Muscle of leg (tissue), 11 donors: Measurements from ENCODE around the gene LRP1. TPM values are rescaled to one million over a fixed set of nuclear protein-coding genes. Genes with fewer than 3 reads are reported as not detected.
A peak's percentile ranks its signal among the peaks of the same experiment; 100 is the strongest.

Experiments
- DNase-seq: peaks from one replicate; pipeline ENCODE4 v3.0.0; 2013
- H3K27ac ChIP-seq: one replicate; pipeline ENCODE4 v1.5.1; 2013; ENCODE audit warnings: mild to moderate bottlenecking, low read length, control low read depth
- H3K27me3 ChIP-seq: one replicate; pipeline ENCODE4 v1.6.1; 2013; ENCODE audit warnings: low read length; ENCODE audit not compliant: control insufficient read depth, insufficient read depth
- H3K36me3 ChIP-seq: one replicate; pipeline ENCODE4 v1.6.1; 2013; ENCODE audit warnings: low read length; ENCODE audit not compliant: control insufficient read depth, insufficient read depth
- H3K4me1 ChIP-seq: one replicate; pipeline ENCODE4 v1.6.1; 2013; ENCODE audit warnings: low read length; ENCODE audit not compliant: control insufficient read depth, insufficient read depth
- H3K4me3 ChIP-seq: one replicate; pipeline ENCODE4 v1.5.1; 2013; ENCODE audit warnings: low read length, control low read depth
- H3K9me3 ChIP-seq: replicated peaks from 2 replicates; pipeline ENCODE4 v1.6.1; 2013; ENCODE audit warnings: low read depth, low read length; ENCODE audit not compliant: control insufficient read depth
- WGBS: methylation state at CpG from one replicate; pipeline ENCODE4 v1.1.5; 2013; ENCODE audit warnings: missing lambda C conversion rate; ENCODE audit not compliant: insufficient coverage; 5-methylcytosine and 5-hydroxymethylcytosine counted together
- polyA plus RNA-seq, 8 donors: library from polyadenylated mRNA; unstranded; fragments of 120-200 nt; gene quantifications; one replicate each; pipeline versions ENCODE4 v1.2.1 to v1.2.3, GENCODE V29; 2013; ENCODE audit warnings: inconsistent platforms in 1 of 8, low replicate concordance in 1 of 8; ENCODE audit not compliant: insufficient read length in 8 of 8, insufficient read depth in 1 of 8
- total RNA-seq: library from RNA; stranded (reverse); fragments of 120-200 nt; gene quantifications from one replicate; pipeline ENCODE4 v1.2.4, GENCODE V29; 2013

Gene LRP1
- total and polyA plus RNA-seq, 9 donors: 82.7 to 231 (median 160) TPM

DNA sequence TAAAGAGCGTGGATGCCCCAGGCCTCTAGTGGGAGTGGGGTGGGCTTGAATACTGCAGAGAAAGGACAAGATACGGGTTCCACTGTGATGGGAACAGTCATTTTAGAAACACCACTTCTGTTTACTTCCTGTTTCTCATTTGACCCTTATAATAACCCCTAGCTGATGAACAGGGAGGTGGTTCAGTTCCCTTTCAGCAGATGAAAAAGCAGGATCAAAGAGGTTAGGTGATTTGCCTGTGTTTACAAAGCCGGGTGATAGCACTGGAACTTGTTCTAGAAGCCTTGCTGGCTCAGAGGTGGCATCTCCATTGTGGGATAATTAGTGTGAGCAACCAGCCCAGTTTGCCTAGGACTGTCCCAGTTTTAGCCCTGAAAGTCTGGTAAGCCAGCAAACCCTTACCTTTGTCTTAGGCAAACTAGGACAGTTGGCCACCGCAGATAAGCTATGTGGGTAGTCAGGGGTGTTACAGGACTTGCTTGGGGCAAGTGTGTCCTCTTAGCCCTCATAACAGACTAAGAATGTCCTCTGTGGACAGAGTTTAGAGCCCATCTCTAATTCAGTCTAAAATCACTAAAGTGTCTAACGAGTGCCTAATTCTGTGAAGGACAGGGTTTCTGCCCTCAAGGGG, 26.6 kb downstream of the LRP1 start:
- H3K27me3 ChIP-seq: peaks cover 3% of the 10 kb centered on the region
- DNase-seq: no peak
- no peak overlapping the region for H3K4me3 ChIP-seq
- peaks cover 78% of the 10 kb centered on the region for H3K36me3 ChIP-seq
- H3K27ac ChIP-seq: no peak overlapping the region
- WGBS: 93% methylated on average over 3 of the region's 5 CpGs
- no peaks in the 10 kb centered on the region for H3K9me3 ChIP-seq
- H3K4me1 ChIP-seq: peaks cover 45% of the 10 kb centered on the region

GRCh38 chr12:57156701-57157403, 28.6 kb downstream of the LRP1 start:
- H3K9me3 ChIP-seq: no peaks in the 10 kb centered on the region
- no peak overlapping the region for H3K27ac ChIP-seq
- DNase-seq: no peak
- peaks cover 3% of the 10 kb centered on the region for H3K27me3 ChIP-seq
- H3K4me3 ChIP-seq: no peak overlapping the region
- H3K4me1 ChIP-seq: peaks cover 29% of the 10 kb centered on the region
- peaks cover 91% of the 10 kb centered on the region for H3K36me3 ChIP-seq
- 71% methylated on average over 11 of the region's 16 CpGs for WGBS

DNA sequence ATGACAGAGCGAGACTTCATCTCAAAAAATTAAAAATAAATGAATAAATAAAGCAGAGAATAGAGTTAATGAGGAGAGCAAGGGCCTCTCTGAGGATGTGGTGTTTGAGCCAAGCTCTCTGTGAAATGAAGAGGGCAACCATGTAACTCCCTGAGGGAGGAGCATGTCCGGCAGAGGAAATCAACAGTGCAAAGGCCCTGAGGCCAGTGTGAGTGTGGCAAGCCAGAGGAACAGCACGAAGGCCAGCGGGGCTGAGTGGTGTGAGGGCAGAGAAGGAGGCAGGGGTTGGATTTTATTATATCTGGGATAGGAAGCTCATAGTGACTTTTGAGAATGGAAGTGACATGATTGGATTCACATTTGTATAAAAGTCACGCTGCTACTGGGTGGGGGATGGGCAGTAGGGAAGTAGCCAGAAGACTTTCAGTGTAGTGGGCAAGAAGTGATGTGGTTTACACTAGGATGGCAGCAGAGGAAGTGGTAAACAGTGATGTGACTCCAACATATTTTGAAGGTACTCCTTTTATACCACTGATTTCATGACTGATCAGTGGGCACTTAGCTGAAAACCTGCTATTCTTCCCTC, 29.4 kb downstream of the LRP1 start:
- Histone ChIP-seq H3K4me1 (peaks cover 20% of the 10 kb centered on the region), H3K9me3 (no peaks in the 10 kb centered on the region), H3K27ac (peak overlapping the region; percentile 17), H3K36me3 (peaks cover 97% of the 10 kb centered on the region), H3K27me3 (peaks cover 3% of the 10 kb centered on the region), H3K4me3 (no peak overlapping the region)
- 77% methylated on average over 4 of the region's 5 CpGs for WGBS
- peak; percentile 62 for DNase-seq

- Histone ChIP-seq H3K4me1 (peaks cover 15% of the 10 kb centered on the region), H3K9me3 (no peaks in the 10 kb centered on the region), H3K4me3 (no peak overlapping the region), H3K27ac (no peak overlapping the region), H3K27me3 (peaks cover 3% of the 10 kb centered on the region), H3K36me3 (peaks cover 98% of the 10 kb centered on the region)
- DNase-seq: no peak
- WGBS: 94% methylated on average over 7 of the region's 16 CpGs
These were observed 29.9 kb downstream of the LRP1 start for GRCh38 chr12:57158186-57158585.

DNA sequence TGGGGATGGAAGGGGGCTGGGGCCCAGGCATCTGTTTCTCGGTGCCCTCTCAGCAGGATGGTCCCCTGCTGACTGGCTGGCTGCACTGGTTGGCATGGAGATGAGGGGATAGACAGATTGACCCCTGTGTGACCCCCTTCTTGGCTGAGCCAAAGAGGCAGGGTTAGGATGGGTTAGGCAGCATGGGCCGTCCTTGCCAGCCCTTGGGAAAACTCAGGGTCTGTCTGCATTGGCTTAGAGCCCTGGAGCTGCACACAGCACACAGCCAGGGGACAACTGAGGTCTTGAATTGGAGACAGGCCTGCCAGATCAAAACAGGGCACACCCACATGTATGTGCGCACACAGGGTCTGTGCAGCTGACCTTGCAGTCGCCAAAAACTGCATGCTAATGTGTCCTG, 30.4 kb downstream of the LRP1 start:
- WGBS: 25% methylated on average over 4 of the region's 4 CpGs
- no peak overlapping the region for H3K27ac ChIP-seq
- H3K27me3 ChIP-seq: peaks cover 3% of the 10 kb centered on the region
- H3K36me3 ChIP-seq: peaks cover 96% of the 10 kb centered on the region
- DNase-seq: no peak
- no peak overlapping the region for H3K4me3 ChIP-seq
- H3K4me1 ChIP-seq: peaks cover 13% of the 10 kb centered on the region
- no peaks in the 10 kb centered on the region for H3K9me3 ChIP-seq

GRCh38 chr12:57159311-57159710, 31.0 kb downstream of the LRP1 start:
- H3K4me3 ChIP-seq: no peak overlapping the region
- no peak overlapping the region for H3K27ac ChIP-seq
- H3K4me1 ChIP-seq: peaks cover 13% of the 10 kb centered on the region
- peak; percentile 39 for DNase-seq
- peaks cover 90% of the 10 kb centered on the region for H3K36me3 ChIP-seq
- H3K9me3 ChIP-seq: no peaks in the 10 kb centered on the region
- WGBS: 80% methylated on average over 4 of the region's 4 CpGs
- H3K27me3 ChIP-seq: peaks cover 3% of the 10 kb centered on the region

DNA sequence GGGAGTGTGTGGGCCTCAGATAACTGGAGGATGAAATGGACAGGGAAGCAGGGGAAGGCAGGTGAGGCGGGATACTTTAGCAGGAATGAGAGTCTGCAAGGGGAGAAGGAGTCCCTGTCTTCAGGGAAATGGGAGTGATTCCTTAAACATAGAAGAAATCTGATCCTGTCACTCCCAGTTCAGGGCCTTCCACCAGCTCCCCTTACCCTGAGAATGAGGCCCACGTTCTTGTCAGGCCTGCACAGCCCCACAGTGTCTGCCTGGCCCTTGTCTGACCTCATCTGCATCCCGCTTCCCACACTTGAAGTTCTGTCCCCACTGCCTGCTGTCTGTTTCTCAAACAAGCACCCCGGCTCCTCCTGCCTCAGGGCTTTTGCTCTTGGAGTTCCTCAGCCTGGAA, 31.8 kb downstream of the LRP1 start:
- H3K27me3 ChIP-seq: peaks cover 3% of the 10 kb centered on the region
- H3K4me1 ChIP-seq: peaks cover 13% of the 10 kb centered on the region
- H3K4me3 ChIP-seq: no peak overlapping the region
- H3K27ac ChIP-seq: no peak overlapping the region
- no peak for DNase-seq
- H3K36me3 ChIP-seq: peaks cover 89% of the 10 kb centered on the region
- H3K9me3 ChIP-seq: no peaks in the 10 kb centered on the region
- 44% methylated on average over 3 of the region's 4 CpGs for WGBS

DNA sequence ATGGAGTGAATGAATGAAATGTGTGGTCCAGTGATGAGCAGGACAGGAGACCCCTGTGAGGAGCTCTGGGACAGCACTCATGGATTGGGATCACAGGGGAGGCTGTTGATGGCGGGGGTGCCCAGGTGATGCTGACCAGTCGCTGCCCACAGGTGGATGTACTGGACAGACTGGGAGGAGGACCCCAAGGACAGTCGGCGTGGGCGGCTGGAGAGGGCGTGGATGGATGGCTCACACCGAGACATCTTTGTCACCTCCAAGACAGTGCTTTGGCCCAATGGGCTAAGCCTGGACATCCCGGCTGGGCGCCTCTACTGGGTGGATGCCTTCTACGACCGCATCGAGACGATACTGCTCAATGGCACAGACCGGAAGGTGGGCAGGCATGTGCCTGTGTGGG, 32.5 kb downstream of the LRP1 start:
- Histone ChIP-seq H3K27ac (no peak overlapping the region), H3K4me3 (no peak overlapping the region), H3K27me3 (peaks cover 3% of the 10 kb centered on the region), H3K9me3 (no peaks in the 10 kb centered on the region), H3K4me1 (peaks cover 13% of the 10 kb centered on the region), H3K36me3 (peaks cover 87% of the 10 kb centered on the region)
- whole genome bisulfite sequencing: 95% methylated on average over 14 of the region's 14 CpGs
- no peak for DNase-seq

GRCh38 chr12:57161491-57161890, 33.2 kb downstream of the LRP1 start:
- peaks cover under 1% of the 10 kb centered on the region for H3K27me3 ChIP-seq
- H3K27ac ChIP-seq: no peak overlapping the region
- 75% methylated on average over 5 of the region's 7 CpGs for WGBS
- H3K36me3 ChIP-seq: peaks cover 86% of the 10 kb centered on the region
- no peak for DNase-seq
- H3K9me3 ChIP-seq: no peaks in the 10 kb centered on the region
- H3K4me1 ChIP-seq: peaks cover 13% of the 10 kb centered on the region
- H3K4me3 ChIP-seq: no peak overlapping the region

- H3K36me3 ChIP-seq: peaks cover 85% of the 10 kb centered on the region
- no peaks in the 10 kb centered on the region for H3K27me3 ChIP-seq
- no peaks in the 10 kb centered on the region for H3K9me3 ChIP-seq
- peak; percentile 45 for DNase-seq
- H3K27ac ChIP-seq: no peak overlapping the region
- H3K4me3 ChIP-seq: no peak overlapping the region
- 83% methylated on average over 7 of the region's 8 CpGs for WGBS
- peaks cover 13% of the 10 kb centered on the region for H3K4me1 ChIP-seq
These were observed 34.4 kb downstream of the LRP1 start for GRCh38 chr12:57162553-57163125.
